GM08714 (cell line): Measurements from ENCODE around the gene QKI.

Experiments
- H3K4me3 ChIP-seq: fragments of 200-500 bp; sonication (Bioruptor generic); 2 replicates; pipeline ENCODE4 v1.5.1; 2014; ENCODE audit warnings: mild to moderate bottlenecking, low read length, inconsistent platforms
- ZNF274 ChIP-seq: IDR thresholded peaks from 2 replicates; pipeline ENCODE4 v1.6.1; 2012; ENCODE audit warnings: mild to moderate bottlenecking, low read depth, low read length

QKI gene

DNA sequence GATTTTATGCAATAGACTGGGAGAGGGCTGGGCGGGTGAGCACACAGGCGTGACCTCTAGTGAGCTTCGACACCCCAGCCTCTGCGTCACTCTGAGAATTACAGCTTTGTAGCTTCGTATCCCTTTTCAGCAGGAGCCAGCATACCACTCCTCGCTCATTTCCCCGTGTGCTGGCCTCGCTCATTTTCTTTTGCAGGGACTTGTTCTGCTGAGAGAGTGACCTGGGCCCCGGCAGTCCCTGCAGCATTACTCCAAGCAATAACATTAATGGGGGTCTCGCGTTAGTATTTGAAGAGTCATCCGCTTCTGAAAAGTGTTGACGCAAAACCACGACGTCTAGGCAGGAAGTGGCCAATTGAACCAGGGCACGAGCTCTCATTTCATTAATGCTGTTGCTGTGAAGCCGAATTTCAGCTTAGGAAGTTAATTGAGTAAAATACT lies 193.7 kb downstream of the QKI start:
- TF ChIP-seq ZNF274: no peak
- H3K4me3 ChIP-seq: no peak overlapping the region

- no peak overlapping the region for H3K4me3 ChIP-seq
- no peak for TF ChIP-seq ZNF274
Observed at GRCh38 chr6:163612200-163612599, 197.7 kb downstream of the QKI start.

- TF ChIP-seq ZNF274: no peak
- H3K4me3 ChIP-seq: no peak overlapping the region
Observed at GRCh38 chr6:163613025-163613424, 198.5 kb downstream of the QKI start.

DNA sequence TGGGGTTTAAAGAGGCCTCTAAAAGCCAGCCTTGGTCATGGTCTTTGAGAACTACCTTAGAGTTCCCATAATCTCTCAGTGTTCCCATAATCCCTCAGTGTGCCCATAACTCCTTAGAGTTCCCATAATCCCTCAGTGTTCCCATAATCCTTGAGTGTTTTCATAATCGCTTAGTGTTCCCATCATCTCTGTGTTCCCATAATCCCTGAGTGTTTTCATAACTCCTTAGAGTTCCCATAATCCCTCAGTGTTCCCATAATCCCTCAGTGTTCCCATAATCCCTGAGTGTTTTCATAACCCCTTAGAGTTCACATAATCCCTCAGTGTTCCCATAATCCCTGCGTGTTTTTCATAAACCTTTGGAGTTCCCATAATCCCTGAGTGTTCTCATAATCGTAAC lies 199.2 kb downstream of the QKI start:
- no peak overlapping the region for H3K4me3 ChIP-seq
- no peak for TF ChIP-seq ZNF274

GRCh38 chr6:163616452-163616851 lies 201.9 kb downstream of the QKI start:
- TF ChIP-seq ZNF274: no peak
- no peak overlapping the region for H3K4me3 ChIP-seq

DNA sequence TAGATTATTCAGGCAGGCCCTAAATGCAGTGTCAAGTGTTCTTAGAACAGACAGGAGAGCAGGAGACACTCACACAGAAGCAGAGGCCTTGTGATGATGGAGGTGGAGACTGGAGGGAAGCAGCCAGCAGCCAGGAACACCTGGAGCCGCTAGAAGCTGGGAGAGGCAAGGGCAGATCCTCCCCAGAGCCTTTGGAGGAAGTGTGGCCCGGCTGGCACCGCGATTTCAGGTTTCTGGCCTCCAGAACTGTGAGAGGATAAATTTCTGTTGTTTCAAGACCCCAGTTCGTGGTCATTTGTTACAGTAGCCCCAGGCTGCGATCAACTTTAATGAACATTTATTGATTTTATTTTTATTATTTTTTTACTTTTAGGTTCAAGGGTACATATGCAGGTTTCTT lies 203.0 kb downstream of the QKI start:
- no peak for TF ChIP-seq ZNF274
- no peak overlapping the region for H3K4me3 ChIP-seq

DNA sequence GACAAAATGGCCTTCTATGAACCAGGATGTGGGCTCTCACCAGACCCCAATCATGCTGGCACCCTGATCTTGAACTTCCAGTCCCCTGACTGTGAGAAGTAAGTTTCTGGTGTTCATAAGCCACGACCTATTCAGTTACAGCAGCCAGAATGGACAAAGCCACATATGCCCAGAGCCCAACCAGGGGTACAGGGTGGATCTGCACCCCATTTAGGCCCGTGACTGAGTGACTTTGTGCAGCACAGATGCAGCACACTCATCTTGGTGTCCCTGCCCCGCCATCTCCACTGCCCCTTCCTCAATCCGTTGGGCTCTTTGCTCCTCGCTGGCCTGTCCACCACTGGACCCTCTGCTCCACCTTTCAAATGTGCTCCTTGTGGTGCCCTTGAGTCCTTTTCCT lies 205.6 kb downstream of the QKI start:
- no peak for TF ChIP-seq ZNF274
- H3K4me3 ChIP-seq: no peak overlapping the region

DNA sequence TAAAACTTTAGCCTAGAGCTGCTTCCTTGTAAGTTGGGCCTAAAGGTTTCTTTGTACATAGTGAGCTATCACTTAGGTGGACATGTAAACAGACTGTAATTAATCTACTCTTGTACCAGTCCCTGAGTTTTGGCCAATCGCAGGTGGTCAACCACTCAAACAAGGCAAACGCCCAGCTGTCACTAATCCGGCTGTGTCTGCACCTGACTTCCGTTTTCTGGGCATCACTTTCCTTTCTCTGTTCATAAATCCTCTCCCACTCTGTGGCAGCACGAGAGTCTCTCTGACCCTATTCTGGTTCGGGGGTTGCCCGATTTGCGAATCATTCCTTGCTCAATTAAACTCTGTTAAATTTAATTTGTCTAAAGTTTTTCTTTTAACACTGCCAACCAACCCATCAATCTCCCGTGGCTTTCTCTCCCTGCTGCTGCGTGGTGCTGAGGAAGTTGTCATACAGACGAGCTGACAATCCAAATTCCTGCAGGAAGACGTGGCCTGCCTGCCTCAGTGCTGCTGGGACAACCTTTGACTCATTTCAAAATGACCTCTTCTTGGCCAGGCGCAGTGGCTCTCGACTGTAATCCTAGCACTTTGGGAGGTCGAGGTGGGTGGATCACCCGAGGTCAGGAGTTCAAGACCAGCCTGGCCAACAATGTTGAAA lies 206.3 kb downstream of the QKI start:
- no peak overlapping the region for H3K4me3 ChIP-seq
- no peak for TF ChIP-seq ZNF274

DNA sequence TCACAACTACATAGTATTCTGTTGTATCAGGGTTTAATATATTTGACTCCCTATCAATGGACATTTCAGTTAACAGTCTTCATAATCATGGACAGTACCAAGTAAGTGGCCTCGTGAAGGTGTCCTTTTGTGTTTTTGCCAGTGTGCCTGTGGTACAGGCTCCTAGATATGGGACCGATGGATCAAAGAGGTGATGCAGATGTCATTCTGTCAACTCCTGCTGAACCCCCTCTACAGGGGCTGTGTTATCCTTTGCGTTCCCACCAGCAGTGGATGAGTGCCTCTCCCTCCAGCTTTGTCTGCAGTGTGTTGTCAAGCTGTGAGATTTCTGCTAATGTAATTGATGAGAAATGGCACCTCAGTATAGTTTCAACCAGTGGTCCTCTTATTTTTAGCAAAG lies 210.7 kb downstream of the QKI start:
- TF ChIP-seq ZNF274: no peak
- H3K4me3 ChIP-seq: no peak overlapping the region

- no peak overlapping the region for H3K4me3 ChIP-seq
- TF ChIP-seq ZNF274: no peak
Observed at GRCh38 chr6:163626073-163626867, 211.8 kb downstream of the QKI start.

GRCh38 chr6:163627274-163628062 lies 212.9 kb downstream of the QKI start:
- no peak overlapping the region for H3K4me3 ChIP-seq
- TF ChIP-seq ZNF274: no peak
